DND-41 (cell line): Measurements from ENCODE around the gene MAN2A1.

Experiments used
- ATAC-seq: fragments of 200-7000 bp; cut with Tn5 transposase; 3 replicates; pipeline ENCODE4 v1.9.1; 2021; ENCODE audit warnings: low read depth; ENCODE audit not compliant: insufficient read depth
- DNase-seq: peaks from one replicate; pipeline ENCODE4 v3.0.0-alpha.2; 2020
- H2AFZ ChIP-seq: 2 replicates; pipeline ENCODE4 v1.6.0; 2012; ENCODE audit warnings: low read depth, low read length
- H3K27ac ChIP-seq: 2 replicates; pipeline ENCODE4 v1.5.1; 2012; ENCODE audit warnings: low read length, inconsistent platforms
- H3K27me3 ChIP-seq: fragments of 200-600 bp; sonication (generic); 2 replicates; pipeline ENCODE4 v1.6.0; 2012; ENCODE audit warnings: low read length, mild to moderate bottlenecking, inconsistent platforms; ENCODE audit not compliant: insufficient read depth, poor library complexity
- H3K36me3 ChIP-seq: 2 replicates; pipeline ENCODE4 v1.5.1; 2012; ENCODE audit warnings: low read length, inconsistent platforms; ENCODE audit not compliant: insufficient read depth
- H3K4me1 ChIP-seq: 2 replicates; pipeline ENCODE4 v1.5.1; 2012; ENCODE audit warnings: mild to moderate bottlenecking, low read length; ENCODE audit not compliant: insufficient read depth
- H3K4me2 ChIP-seq: 2 replicates; pipeline ENCODE4 v1.6.0; 2012; ENCODE audit warnings: mild to moderate bottlenecking, moderate library complexity, low read length, inconsistent platforms; ENCODE audit not compliant: insufficient read depth
- H3K4me3 ChIP-seq, 2 experiments: fragments of 200-600 bp in 1 of 2; shearing (Covaris generic) in 1 of 2; 2 replicates each; pipeline ENCODE4 v1.5.1; 2012 to 2016; ENCODE audit warnings: inconsistent platforms in 2 of 2, low read length in 2 of 2, mild to moderate bottlenecking in 2 of 2, low read depth in 1 of 2, moderate library complexity in 1 of 2
- H3K79me2 ChIP-seq: 2 replicates; pipeline ENCODE4 v1.6.0; 2012; ENCODE audit warnings: low read length, inconsistent platforms; ENCODE audit not compliant: insufficient read depth
- H3K9ac ChIP-seq: 2 replicates; pipeline ENCODE4 v1.6.0; 2012; ENCODE audit warnings: low read depth, mild to moderate bottlenecking, inconsistent platforms, low read length, moderate library complexity
- H3K9me3 ChIP-seq: 2 replicates; pipeline ENCODE4 v1.5.1; 2012; ENCODE audit warnings: low read length, moderate library complexity, mild to moderate bottlenecking, inconsistent platforms; ENCODE audit not compliant: insufficient read depth, severe bottlenecking
- H4K20me1 ChIP-seq: 2 replicates; pipeline ENCODE4 v1.6.0; 2012; ENCODE audit warnings: low read length; ENCODE audit not compliant: insufficient read depth
- EZH2 ChIP-seq: IDR thresholded peaks from 3 replicates; pipeline ENCODE4 v1.6.1; 2012; ENCODE audit warnings: borderline replicate concordance, low read depth, mild to moderate bottlenecking, moderate library complexity, low read length, inconsistent platforms; ENCODE audit not compliant: severe bottlenecking
- TF ChIP-seq, protein P1 (sequence below): IDR thresholded peaks from 2 replicates; pipeline ENCODE4 v1.5.1; 2012; ENCODE audit warnings: borderline replicate concordance, low read length, moderate library complexity, mild to moderate bottlenecking; ENCODE audit not compliant: poor library complexity, severe bottlenecking; ENCODE audit errors: extremely low read depth

MAN2A1 gene

DNA sequence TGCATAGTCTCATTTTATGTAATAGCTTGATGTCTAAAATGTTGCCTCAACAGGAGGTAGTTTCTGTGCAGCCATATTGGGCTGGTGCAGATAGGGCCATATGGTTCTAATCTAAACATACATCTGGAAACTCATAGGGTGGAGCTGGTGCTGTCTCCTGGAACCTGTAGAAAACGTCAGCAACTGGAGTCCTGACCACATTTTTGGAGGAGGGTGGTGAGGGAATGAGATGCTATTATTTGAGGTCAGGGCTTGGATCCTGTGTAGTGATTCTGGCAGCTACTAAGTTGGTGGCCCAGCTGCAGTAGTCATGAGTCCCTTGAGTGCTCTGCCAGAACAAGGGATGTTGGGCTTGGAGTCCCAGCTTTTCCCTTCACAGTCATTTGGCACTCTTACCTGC lies 14.1 kb downstream of the MAN2A1 start:
- peak; percentile 57; the same call in 2 of the 3 replicates for ATAC-seq
- Histone ChIP-seq H3K36me3 (peaks cover 19% of the 10 kb centered on the region), H4K20me1 (peaks cover 70% of the 10 kb centered on the region)

DNA sequence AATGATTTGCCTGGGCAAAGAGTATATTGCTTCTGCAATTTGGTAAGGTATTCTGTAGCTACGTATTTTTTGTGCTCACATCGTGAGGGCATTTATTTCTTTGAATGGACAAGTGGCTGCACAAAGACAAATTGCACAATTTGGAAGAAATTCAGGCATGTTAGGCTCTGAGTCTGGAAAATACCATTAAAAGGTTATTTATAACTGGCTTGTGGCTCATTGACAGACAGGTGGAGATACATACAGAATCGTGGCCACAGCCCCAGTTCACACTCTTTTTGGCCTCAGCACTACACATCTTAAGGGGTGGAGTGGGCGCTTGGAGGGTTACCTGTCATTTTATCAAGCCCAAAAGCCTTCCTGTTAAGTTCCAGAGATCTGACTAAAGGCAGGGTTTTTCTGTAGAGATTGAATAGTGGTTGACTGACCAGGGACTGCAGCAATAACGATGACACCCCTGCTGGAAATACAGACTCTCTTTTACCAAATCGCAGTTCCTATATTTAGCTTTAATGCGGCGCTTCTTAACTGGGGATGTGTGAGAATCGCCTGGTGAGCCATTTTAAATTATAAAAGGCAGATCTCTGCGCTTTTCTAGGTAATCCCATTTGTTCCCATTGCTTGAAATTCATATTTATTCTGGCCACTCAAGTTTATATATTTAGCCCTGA lies 14.7 kb downstream of the MAN2A1 start:
- H3K4me2 ChIP-seq, result no peak overlapping the region
- H3K79me2 ChIP-seq, result peaks cover 100% of the 10 kb centered on the region
- H3K36me3 ChIP-seq, result peaks cover 16% of the 10 kb centered on the region
- no peak for DNase-seq
- H2AFZ ChIP-seq, result no peak overlapping the region
- no peaks in the 10 kb centered on the region for H3K9me3 ChIP-seq
- no peak overlapping the region for H3K4me3 ChIP-seq
- H3K9ac ChIP-seq, result no peak overlapping the region
- peaks cover 9% of the 10 kb centered on the region for H3K4me1 ChIP-seq
- no peak overlapping the region for H3K27ac ChIP-seq
- TF ChIP-seq, protein P1, sequence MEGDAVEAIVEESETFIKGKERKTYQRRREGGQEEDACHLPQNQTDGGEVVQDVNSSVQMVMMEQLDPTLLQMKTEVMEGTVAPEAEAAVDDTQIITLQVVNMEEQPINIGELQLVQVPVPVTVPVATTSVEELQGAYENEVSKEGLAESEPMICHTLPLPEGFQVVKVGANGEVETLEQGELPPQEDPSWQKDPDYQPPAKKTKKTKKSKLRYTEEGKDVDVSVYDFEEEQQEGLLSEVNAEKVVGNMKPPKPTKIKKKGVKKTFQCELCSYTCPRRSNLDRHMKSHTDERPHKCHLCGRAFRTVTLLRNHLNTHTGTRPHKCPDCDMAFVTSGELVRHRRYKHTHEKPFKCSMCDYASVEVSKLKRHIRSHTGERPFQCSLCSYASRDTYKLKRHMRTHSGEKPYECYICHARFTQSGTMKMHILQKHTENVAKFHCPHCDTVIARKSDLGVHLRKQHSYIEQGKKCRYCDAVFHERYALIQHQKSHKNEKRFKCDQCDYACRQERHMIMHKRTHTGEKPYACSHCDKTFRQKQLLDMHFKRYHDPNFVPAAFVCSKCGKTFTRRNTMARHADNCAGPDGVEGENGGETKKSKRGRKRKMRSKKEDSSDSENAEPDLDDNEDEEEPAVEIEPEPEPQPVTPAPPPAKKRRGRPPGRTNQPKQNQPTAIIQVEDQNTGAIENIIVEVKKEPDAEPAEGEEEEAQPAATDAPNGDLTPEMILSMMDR, result no peak
- no peak for TF ChIP-seq EZH2
- no peak for ATAC-seq
- H3K27me3 ChIP-seq, result no peaks in the 10 kb centered on the region
- peaks cover 73% of the 10 kb centered on the region for H4K20me1 ChIP-seq

More for the DNA sequence above, 14.1 kb downstream of the MAN2A1 start:
- H3K4me1 ChIP-seq, result peaks cover 9% of the 10 kb centered on the region
- H3K4me2 ChIP-seq, result no peak overlapping the region
- TF ChIP-seq EZH2, result no peak
- TF ChIP-seq, protein P1, result no peak
- peaks cover 100% of the 10 kb centered on the region for H3K79me2 ChIP-seq
- H3K9me3 ChIP-seq, result no peaks in the 10 kb centered on the region
- H3K27ac ChIP-seq, result 0 out of 2 replicates have a peak overlapping the region, but pooled peaks have one; percentile 13
- H3K9ac ChIP-seq, result no peak overlapping the region
- H3K4me3 ChIP-seq, result no peak overlapping the region
- DNase-seq, result no peak
- no peak overlapping the region for H2AFZ ChIP-seq
- no peaks in the 10 kb centered on the region for H3K27me3 ChIP-seq

DNA sequence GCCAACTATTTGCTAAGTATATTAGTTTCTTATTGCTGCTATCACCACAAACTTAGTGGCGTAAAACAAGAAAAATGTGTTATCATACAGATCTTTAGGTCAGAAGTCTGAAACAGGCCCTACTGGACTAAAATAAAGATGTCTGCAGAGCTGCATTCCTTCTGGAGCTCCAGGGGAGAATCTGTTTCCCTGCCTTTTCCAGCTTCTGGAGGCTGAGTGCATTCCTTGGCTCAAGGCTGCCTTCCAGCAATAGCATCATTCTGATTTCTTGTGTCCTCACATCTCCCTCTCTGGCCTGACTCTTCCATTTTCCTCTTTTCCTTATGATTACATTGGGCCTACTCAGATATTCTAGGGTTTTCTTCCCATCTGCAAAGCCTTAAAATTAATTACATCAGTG lies 15.9 kb downstream of the MAN2A1 start:
- peaks cover 12% of the 10 kb centered on the region for H3K36me3 ChIP-seq

More for the DNA sequence above, 15.9 kb downstream of the MAN2A1 start:
- Histone ChIP-seq H4K20me1 (peaks cover 79% of the 10 kb centered on the region), H3K27ac (no peak overlapping the region), H3K4me1 (peaks cover 9% of the 10 kb centered on the region), H3K9ac (no peak overlapping the region), H3K27me3 (no peaks in the 10 kb centered on the region), H2AFZ (no peak overlapping the region), H3K79me2 (peaks cover 100% of the 10 kb centered on the region), H3K4me3 (no peak overlapping the region), H3K9me3 (no peaks in the 10 kb centered on the region), H3K4me2 (no peak overlapping the region)
- ATAC-seq (no peak), DNase-seq (no peak)
- TF ChIP-seq EZH2, result no peak
- TF ChIP-seq, protein P1, result no peak
